AG04450 (cell line): ENCODE measurements around the gene KHDRBS2. TPM values are rescaled to one million over a fixed set of nuclear protein-coding genes. Genes with fewer than 3 reads are reported as not detected.
"Not testable (repeated sequence)": the region's sequence is repeated elsewhere in the genome, so short reads cannot be mapped to it uniquely, and the experiment has no call there.

ENCODE experiments used
- CTCF ChIA-PET: fragments of 300-600, 350-600 bp; formaldehyde crosslinking; extraction: SDS; loops from one replicate; lab custom pipeline; 2022; ENCODE audit warnings: antibody characterized with exemption, inconsistent platforms; lab: Charles Lee
- POLR2A ChIA-PET: fragments of 350-600 bp; formaldehyde crosslinking; extraction: SDS; loops from one replicate; lab custom pipeline; 2021; ENCODE audit warnings: antibody characterized with exemption, inconsistent platforms; lab: Yijun Ruan, JAX
- DNase-seq: peaks from one replicate; pipeline ENCODE4 v3.0.0-alpha.2; 2011; ENCODE audit warnings: low read depth, low spot score
- H3K27ac ChIP-seq: one replicate; pipeline ENCODE4 v1.5.1; 2012; ENCODE audit warnings: low read depth, low read length, control low read depth
- H3K27me3 ChIP-seq: one replicate; pipeline ENCODE4 v1.6.0; 2012; ENCODE audit warnings: low read length; ENCODE audit not compliant: control insufficient read depth, insufficient read depth
- H3K4me3 ChIP-seq: 2 replicates; pipeline ENCODE4 v1.5.1; 2011; ENCODE audit warnings: mild to moderate bottlenecking, low read depth, low read length, control low read depth
- H3K9me3 ChIP-seq: 2 replicates; pipeline ENCODE4 v1.5.1; 2012; ENCODE audit warnings: low read length; ENCODE audit not compliant: control insufficient read depth, insufficient read depth
- CTCF ChIP-seq: IDR thresholded peaks from 2 replicates; pipeline ENCODE4 v1.5.1; 2011; ENCODE audit warnings: low read depth, low read length, control low read depth, inconsistent platforms
- polyA plus RNA-seq: library from polyadenylated mRNA; depleted of rRNA; stranded (reverse); fragments of >200 nt; gene quantifications from 2 replicates; pipeline ENCODE4 v1.2.3, GENCODE V29; 2011

Gene KHDRBS2
- polyA plus RNA-seq, 1 experiment: not detected

GRCh38 chr6:61809004-61809595 lies 476.9 kb downstream of the KHDRBS2 start:
- H3K9me3 ChIP-seq: peaks cover 6% of the 10 kb centered on the region
- POLR2A ChIA-PET: no interaction called here
- CTCF ChIA-PET: interaction anchor here (1.0 to 1.2 kb wide), 2 partner anchors 10 to 1463 kb away, joined by 3 read pairs; no protein-coding TSS in a partner anchor
- H3K27ac ChIP-seq: no peak overlapping the region
- no peak for DNase-seq
- TF ChIP-seq CTCF: no peak; the same call in 1 of the 2 replicates
- no peak overlapping the region for H3K4me3 ChIP-seq
- H3K27me3 ChIP-seq: no peaks in the 10 kb centered on the region

DNA sequence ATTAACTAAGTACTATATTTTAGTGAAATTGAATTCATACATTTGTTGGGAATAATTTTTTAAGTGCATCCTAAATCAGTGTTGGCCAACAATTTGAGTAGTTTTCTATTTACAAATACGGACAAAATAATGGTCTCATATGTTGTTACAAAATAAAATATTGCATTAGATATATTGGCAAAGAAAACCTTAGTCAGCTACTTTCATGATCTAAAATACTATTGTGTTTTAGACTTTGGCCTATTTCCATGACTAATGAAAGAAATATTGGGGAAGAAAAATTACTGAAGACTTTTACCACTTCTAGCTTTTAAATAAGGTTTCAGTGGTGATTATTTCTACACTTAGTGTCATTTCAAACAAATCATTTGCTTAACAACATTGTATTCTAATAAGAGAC lies 498.0 kb downstream of the KHDRBS2 start:
- ChIA-PET CTCF (no interaction called here), POLR2A (no interaction called here)
- H3K27me3 ChIP-seq: no peaks in the 10 kb centered on the region
- TF ChIP-seq CTCF: no peak
- peaks cover 4% of the 10 kb centered on the region; the same call in 1 of the 2 replicates for H3K9me3 ChIP-seq
- no peak overlapping the region for H3K4me3 ChIP-seq
- DNase-seq: no peak
- H3K27ac ChIP-seq: no peak overlapping the region

DNA sequence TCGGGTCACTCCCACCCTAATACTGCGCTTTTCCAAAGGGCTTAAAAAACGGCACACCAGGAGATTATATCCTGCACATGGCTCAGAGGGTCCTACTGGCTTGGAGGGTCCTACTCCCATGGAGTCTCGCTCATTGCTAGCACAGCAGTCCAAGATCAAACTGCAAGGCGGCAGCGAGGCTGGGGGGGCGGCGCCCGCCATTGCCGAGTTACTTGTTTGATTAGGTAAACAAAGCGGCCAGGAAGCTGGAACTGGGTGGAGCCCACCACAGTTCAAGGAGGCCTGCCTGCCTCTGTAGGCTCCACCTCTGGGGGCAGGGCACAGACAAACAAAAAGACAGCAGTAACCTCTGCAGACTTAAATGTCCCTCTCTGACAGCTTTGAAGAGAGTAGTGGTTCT lies 516.6 kb downstream of the KHDRBS2 start:
- H3K9me3 ChIP-seq, H3K27me3 ChIP-seq, POLR2A ChIA-PET, CTCF ChIA-PET, H3K4me3 ChIP-seq, H3K27ac ChIP-seq, DNase-seq: not testable (repeated sequence)

- peaks cover 9% of the 10 kb centered on the region; the same call in 1 of the 2 replicates for H3K9me3 ChIP-seq
- TF ChIP-seq CTCF: no peak
- H3K27me3 ChIP-seq: no peaks in the 10 kb centered on the region
- H3K4me3 ChIP-seq: no peak overlapping the region
- CTCF ChIA-PET: no interaction called here
- POLR2A ChIA-PET: no interaction called here
- no peak overlapping the region for H3K27ac ChIP-seq
- no peak for DNase-seq
These were observed 530.3 kb downstream of the KHDRBS2 start for GRCh38 chr6:61755739-61756138.

DNA sequence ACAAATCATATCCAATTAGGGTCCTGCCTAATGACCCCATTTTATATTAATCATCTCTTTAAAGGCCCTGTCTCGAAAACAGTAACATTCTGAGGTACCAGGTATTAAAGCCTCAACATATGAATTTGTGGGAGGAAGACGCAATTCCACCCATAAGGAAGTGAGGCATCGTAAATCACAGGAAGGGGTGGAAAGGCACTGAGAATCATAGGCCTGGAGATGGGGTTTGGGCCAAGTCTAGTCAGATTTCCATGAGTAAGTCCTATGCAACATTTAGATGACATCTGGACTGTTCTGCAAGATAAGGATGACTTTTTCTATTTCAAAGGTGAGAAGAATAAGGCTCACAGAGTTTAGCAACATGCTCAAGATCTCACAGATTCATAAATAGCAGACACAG lies 534.0 kb downstream of the KHDRBS2 start:
- Histone ChIP-seq H3K27me3 (no peaks in the 10 kb centered on the region), H3K9me3 (peaks cover 12% of the 10 kb centered on the region; the same call in 1 of the 2 replicates), H3K4me3 (no peak overlapping the region), H3K27ac (no peak overlapping the region)
- POLR2A ChIA-PET: no interaction called here
- CTCF ChIA-PET: no interaction called here
- no peak for TF ChIP-seq CTCF
- DNase-seq: no peak
